K562 (cell line): Measurements from ENCODE around the gene MICU1. TPM values are rescaled to one million over a fixed set of nuclear protein-coding genes. Genes with fewer than 3 reads are reported as not detected.

Experiments
- ATF1 ChIP-seq, 2 experiments: fragments of 450-650 bp in 1 of 2; IDR thresholded peaks; 2 replicates each; pipeline ENCODE4 v1.6.1; 2016; ENCODE audit warnings: missing compliant biosample characterization in 1 of 2, missing genetic modification characterization in 1 of 2
- LCOR ChIP-seq: sonication (generic); formaldehyde crosslinking; IDR thresholded peaks from 2 replicates; pipeline ENCODE4 v1.8.0; 2022; ENCODE audit warnings: mild to moderate bottlenecking, missing genetic modification reagents
- MAFK ChIP-seq: IDR thresholded peaks from 2 replicates; pipeline ENCODE4 v1.6.1; 2011; ENCODE audit warnings: low read length, improper control_type of control experiment
- MTA2 ChIP-seq: fragments of 450-650 bp; IDR thresholded peaks from 2 replicates; pipeline ENCODE4 v1.6.1; 2016; ENCODE audit warnings: low read depth
- POU5F1 ChIP-seq: fragments of 150-350 bp; IDR thresholded peaks from 2 replicates; pipeline ENCODE4 v1.6.1; 2014; ENCODE audit warnings: borderline replicate concordance, low read length, low read depth, mild to moderate bottlenecking; ENCODE audit not compliant: partially characterized antibody
- ZNF444 ChIP-seq: fragments of 250-450 bp; sonication (Bioruptor Pico); IDR thresholded peaks from 2 replicates; pipeline ENCODE4 v1.4.0; 2020; ENCODE audit warnings: mild to moderate bottlenecking, moderate library complexity
- ZNF76 ChIP-seq: fragments of 250-450 bp; sonication (Bioruptor Pico); IDR thresholded peaks from 2 replicates; pipeline ENCODE4 v1.4.0; 2020; ENCODE audit warnings: mild to moderate bottlenecking, moderate library complexity, borderline replicate concordance
- ZSCAN32 ChIP-seq: fragments of 450-650 bp; formaldehyde crosslinking; IDR thresholded peaks from 2 replicates; pipeline ENCODE4 v1.4.0; 2020; ENCODE audit warnings: mild to moderate bottlenecking, moderate library complexity
- polyA plus RNA-seq, 8 experiments: library from polyadenylated mRNA; depleted of rRNA in 4 of 8; stranded (reverse) in 5 of 8; unstranded in 3 of 8; fragments of >200 nt; fragmentation: Nextera tagmentation in 2 of 8; fragmentation: Illumina TruSeq in 1 of 8; extraction: Ambion mirVana in 2 of 8; extraction: Trizol in 1 of 8; gene quantifications; 2 replicates each; pipeline versions ENCODE4 v1.2.1 to v1.2.3, GENCODE V29; 2011 to 2014; ENCODE audit warnings: inconsistent platforms in 1 of 8, missing spikeins in 1 of 8
- total RNA-seq, 7 experiments: library from RNA; depleted of rRNA in 6 of 7; stranded (reverse); fragments of >200 nt in 6 of 7; fragmentation: Illumina TruSeq in 2 of 7; extraction: Trizol in 2 of 7; gene quantifications; 2 replicates each; pipeline versions ENCODE4 v1.2.1 to v1.2.3, GENCODE V29; 2011 to 2021; ENCODE audit warnings: low replicate concordance in 1 of 7
- TF ChIP-seq, protein P1 (sequence below): fragments of 450-650 bp; IDR thresholded peaks from 2 replicates; pipeline ENCODE4 v1.6.1; 2016; ENCODE audit warnings: mild to moderate bottlenecking, moderate library complexity
- TF ChIP-seq, protein P2 (sequence below): fragments of 250-450 bp; sonication (Bioruptor Pico); IDR thresholded peaks from 2 replicates; pipeline ENCODE4 v1.8.0; 2021; ENCODE audit warnings: moderate library complexity, mild to moderate bottlenecking, inconsistent platforms
- TF ChIP-seq, protein P3 (sequence below): sonication (generic); formaldehyde crosslinking; IDR thresholded peaks from 2 replicates; pipeline ENCODE4 v1.8.1; 2022; ENCODE audit warnings: missing genetic modification reagents
- TF ChIP-seq, protein P4 (sequence below): fragments of 200-800 bp; sonication (Bioruptor generic); IDR thresholded peaks from 2 replicates; pipeline ENCODE4 v1.6.1; 2017; ENCODE audit warnings: missing genetic modification characterization, missing compliant biosample characterization

The MICU1 gene
- total and polyA plus RNA-seq, 9 of the 15 experiments (the other 6 are each of a cell fraction or from before 2014, with no cell fraction given) = 29.3 to 76.8 (median 48.4) TPM

DNA sequence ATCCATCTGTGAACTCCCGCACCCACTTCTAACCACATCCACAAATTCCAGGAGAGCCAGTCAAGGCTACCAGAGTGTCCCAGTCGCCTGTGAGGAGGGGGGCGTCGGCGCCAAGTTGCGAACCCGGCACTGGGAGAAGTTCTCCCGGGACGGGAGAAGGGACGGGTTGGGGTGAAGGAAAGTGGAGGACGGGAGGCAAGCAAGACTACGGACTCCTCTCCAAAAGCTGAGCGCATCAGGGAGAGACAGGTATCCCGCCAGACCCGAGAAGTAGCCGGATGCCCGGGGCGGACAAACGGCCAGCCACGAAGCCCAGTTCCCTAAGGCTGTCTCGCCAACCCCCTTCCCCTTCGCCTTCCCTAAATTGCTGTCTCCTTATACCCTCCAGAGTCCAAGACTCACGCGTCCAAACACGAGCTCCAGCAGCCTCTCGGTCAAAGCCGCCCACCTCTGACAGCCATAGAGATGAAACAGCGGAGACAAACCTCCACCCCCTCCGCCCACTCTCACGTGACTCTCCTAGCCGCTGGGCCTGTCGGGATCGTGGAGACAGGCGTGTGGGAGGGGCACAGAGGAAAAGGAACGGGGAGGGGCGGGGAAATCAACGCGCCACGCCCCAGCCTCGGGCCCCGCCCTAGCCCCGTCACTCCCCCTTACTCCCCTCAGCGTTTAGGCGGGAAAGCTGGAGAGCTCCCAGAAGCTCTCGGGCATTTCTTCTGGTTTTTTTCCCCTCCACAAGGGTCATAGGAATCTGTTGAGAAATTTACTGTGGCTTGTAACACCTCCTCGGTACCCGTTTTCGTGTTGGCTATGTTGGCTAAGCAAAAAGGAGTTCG lies at the start of gene MICU1 (continued):
- TF ChIP-seq, protein P1, sequence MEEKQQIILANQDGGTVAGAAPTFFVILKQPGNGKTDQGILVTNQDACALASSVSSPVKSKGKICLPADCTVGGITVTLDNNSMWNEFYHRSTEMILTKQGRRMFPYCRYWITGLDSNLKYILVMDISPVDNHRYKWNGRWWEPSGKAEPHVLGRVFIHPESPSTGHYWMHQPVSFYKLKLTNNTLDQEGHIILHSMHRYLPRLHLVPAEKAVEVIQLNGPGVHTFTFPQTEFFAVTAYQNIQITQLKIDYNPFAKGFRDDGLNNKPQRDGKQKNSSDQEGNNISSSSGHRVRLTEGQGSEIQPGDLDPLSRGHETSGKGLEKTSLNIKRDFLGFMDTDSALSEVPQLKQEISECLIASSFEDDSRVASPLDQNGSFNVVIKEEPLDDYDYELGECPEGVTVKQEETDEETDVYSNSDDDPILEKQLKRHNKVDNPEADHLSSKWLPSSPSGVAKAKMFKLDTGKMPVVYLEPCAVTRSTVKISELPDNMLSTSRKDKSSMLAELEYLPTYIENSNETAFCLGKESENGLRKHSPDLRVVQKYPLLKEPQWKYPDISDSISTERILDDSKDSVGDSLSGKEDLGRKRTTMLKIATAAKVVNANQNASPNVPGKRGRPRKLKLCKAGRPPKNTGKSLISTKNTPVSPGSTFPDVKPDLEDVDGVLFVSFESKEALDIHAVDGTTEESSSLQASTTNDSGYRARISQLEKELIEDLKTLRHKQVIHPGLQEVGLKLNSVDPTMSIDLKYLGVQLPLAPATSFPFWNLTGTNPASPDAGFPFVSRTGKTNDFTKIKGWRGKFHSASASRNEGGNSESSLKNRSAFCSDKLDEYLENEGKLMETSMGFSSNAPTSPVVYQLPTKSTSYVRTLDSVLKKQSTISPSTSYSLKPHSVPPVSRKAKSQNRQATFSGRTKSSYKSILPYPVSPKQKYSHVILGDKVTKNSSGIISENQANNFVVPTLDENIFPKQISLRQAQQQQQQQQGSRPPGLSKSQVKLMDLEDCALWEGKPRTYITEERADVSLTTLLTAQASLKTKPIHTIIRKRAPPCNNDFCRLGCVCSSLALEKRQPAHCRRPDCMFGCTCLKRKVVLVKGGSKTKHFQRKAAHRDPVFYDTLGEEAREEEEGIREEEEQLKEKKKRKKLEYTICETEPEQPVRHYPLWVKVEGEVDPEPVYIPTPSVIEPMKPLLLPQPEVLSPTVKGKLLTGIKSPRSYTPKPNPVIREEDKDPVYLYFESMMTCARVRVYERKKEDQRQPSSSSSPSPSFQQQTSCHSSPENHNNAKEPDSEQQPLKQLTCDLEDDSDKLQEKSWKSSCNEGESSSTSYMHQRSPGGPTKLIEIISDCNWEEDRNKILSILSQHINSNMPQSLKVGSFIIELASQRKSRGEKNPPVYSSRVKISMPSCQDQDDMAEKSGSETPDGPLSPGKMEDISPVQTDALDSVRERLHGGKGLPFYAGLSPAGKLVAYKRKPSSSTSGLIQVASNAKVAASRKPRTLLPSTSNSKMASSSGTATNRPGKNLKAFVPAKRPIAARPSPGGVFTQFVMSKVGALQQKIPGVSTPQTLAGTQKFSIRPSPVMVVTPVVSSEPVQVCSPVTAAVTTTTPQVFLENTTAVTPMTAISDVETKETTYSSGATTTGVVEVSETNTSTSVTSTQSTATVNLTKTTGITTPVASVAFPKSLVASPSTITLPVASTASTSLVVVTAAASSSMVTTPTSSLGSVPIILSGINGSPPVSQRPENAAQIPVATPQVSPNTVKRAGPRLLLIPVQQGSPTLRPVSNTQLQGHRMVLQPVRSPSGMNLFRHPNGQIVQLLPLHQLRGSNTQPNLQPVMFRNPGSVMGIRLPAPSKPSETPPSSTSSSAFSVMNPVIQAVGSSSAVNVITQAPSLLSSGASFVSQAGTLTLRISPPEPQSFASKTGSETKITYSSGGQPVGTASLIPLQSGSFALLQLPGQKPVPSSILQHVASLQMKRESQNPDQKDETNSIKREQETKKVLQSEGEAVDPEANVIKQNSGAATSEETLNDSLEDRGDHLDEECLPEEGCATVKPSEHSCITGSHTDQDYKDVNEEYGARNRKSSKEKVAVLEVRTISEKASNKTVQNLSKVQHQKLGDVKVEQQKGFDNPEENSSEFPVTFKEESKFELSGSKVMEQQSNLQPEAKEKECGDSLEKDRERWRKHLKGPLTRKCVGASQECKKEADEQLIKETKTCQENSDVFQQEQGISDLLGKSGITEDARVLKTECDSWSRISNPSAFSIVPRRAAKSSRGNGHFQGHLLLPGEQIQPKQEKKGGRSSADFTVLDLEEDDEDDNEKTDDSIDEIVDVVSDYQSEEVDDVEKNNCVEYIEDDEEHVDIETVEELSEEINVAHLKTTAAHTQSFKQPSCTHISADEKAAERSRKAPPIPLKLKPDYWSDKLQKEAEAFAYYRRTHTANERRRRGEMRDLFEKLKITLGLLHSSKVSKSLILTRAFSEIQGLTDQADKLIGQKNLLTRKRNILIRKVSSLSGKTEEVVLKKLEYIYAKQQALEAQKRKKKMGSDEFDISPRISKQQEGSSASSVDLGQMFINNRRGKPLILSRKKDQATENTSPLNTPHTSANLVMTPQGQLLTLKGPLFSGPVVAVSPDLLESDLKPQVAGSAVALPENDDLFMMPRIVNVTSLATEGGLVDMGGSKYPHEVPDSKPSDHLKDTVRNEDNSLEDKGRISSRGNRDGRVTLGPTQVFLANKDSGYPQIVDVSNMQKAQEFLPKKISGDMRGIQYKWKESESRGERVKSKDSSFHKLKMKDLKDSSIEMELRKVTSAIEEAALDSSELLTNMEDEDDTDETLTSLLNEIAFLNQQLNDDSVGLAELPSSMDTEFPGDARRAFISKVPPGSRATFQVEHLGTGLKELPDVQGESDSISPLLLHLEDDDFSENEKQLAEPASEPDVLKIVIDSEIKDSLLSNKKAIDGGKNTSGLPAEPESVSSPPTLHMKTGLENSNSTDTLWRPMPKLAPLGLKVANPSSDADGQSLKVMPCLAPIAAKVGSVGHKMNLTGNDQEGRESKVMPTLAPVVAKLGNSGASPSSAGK = peak; percentile 90
- TF ChIP-seq MTA2 (no peak; the same call in 1 of the 2 replicates), ATF1 (CRISPR knock-in tag; IDR thresholded peaks at IDR 0.05) (no peak), ATF1 (tag; IDR thresholded peaks at IDR 0.05) (peak; percentile 75), ZNF76 (peak; percentile 73; the same call in 1 of the 2 replicates), LCOR (peak; percentile 73), ZNF444 (CRISPR knock-in tag) (no peak), MAFK (peak; percentile 23; the same call in 1 of the 2 replicates), POU5F1 (peak; percentile 42), ZSCAN32 (CRISPR knock-in tag) (no peak)
- TF ChIP-seq, protein P2, sequence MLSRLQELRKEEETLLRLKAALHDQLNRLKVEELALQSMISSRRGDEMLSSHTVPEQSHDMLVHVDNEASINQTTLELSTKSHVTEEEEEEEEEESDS (CRISPR knock-in tag) = no peak
- TF ChIP-seq, protein P3, sequence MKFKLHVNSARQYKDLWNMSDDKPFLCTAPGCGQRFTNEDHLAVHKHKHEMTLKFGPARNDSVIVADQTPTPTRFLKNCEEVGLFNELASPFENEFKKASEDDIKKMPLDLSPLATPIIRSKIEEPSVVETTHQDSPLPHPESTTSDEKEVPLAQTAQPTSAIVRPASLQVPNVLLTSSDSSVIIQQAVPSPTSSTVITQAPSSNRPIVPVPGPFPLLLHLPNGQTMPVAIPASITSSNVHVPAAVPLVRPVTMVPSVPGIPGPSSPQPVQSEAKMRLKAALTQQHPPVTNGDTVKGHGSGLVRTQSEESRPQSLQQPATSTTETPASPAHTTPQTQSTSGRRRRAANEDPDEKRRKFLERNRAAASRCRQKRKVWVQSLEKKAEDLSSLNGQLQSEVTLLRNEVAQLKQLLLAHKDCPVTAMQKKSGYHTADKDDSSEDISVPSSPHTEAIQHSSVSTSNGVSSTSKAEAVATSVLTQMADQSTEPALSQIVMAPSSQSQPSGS (CRISPR knock-in tag) = no peak
- TF ChIP-seq, protein P4, sequence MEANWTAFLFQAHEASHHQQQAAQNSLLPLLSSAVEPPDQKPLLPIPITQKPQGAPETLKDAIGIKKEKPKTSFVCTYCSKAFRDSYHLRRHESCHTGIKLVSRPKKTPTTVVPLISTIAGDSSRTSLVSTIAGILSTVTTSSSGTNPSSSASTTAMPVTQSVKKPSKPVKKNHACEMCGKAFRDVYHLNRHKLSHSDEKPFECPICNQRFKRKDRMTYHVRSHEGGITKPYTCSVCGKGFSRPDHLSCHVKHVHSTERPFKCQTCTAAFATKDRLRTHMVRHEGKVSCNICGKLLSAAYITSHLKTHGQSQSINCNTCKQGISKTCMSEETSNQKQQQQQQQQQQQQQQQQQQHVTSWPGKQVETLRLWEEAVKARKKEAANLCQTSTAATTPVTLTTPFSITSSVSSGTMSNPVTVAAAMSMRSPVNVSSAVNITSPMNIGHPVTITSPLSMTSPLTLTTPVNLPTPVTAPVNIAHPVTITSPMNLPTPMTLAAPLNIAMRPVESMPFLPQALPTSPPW (CRISPR knock-in tag) = peak; percentile 97
